Activated T-cell treated with anti-CD3 and anti-CD28 coated beads for 48 hours (primary cell): ENCODE results near the gene KRTAP12-2.
"Not testable (repeated sequence)": the region's sequence is repeated elsewhere in the genome, so short reads cannot be mapped to it uniquely, and the experiment has no call there.

Experiments used
- DNase-seq: peaks from one replicate; pipeline ENCODE4 v3.0.0-alpha.2; 2020; ENCODE audit warnings: low read depth

KRTAP12-2 gene

GRCh38 chr21:44702111-44702972, 35.6 kb upstream of the KRTAP12-2 start:
- DNase-seq: no peak

GRCh38 chr21:44701541-44701940, 34.8 kb upstream of the KRTAP12-2 start:
- no peak for DNase-seq

- no peak for DNase-seq
Measured at GRCh38 chr21:44701023-44701400, 34.3 kb upstream of the KRTAP12-2 start.

DNA sequence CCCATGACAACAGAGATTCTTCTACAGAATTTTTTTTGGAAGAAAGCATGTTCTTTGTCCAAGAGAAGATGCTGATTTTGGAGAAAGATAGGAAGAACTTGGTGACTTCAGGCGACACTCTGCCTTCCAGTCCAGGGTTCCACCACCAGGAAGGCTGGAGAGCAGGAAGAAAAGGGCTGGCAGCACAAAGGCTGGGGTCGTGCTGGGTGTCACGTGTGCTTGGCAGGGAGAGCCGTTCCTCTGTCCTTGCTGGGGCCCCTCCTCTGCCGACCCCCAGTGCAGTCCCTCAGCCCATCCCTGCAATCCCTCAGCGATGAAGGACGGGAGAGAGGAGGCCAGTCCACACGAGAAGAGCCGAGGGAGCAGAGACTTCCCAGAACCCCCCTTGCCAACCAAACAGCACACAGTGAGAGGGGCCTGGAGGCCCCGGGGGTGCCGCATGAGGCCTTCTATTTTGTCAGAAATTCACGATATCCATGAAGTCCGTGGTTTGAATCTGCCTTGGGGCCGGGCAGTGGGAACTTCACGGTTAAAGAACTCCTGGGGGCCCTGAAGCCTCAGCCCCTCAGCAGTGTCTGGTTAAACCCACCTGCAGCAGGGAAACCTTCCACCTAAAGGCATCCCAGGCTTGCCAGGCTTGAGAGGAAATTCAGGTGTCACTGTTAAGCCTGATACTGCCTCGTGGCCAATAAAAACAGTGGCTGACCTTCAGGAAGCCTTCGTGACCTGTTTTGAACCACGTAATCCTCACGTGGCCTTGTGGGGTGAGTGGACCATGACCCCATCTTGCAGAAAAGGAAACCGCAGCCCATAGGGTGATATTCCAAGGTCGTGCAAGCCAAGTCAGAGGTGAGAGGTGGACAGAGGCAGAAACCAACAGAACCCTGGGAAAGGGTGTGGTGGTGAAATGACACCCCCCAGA, 33.6 kb upstream of the KRTAP12-2 start:
- no peak for DNase-seq

DNA sequence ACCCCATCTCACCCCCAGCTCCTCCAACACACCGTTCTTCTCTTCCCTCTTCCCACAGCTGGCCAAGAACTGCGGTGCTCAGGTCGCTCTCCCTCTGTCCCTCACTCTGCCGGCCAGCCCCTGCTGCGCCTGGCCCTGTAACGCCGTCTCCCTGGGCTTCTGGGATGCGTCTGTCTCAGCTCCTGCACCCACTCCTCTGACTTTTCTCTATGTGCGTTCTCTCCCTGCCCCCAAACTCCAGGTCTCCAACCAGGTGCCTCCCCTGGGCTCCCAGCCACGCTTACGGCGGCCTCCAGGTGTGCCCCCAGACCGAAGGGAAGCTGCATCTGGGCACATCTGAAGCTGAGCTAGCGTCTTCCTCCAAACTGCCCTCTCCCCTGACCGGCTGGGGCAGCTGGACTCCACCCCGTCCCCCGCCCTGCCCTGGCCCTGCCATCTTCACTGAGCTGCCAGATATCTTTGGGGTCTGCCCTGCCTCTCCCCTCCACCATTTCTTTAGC, 32.8 kb upstream of the KRTAP12-2 start:
- DNase-seq: no peak

GRCh38 chr21:44697811-44698734, 31.3 kb upstream of the KRTAP12-2 start:
- DNase-seq: no peak

GRCh38 chr21:44697172-44697810, 30.6 kb upstream of the KRTAP12-2 start, which contains the start of gene KRTAP10-12:
Gene KRTAP10-12, plus strand, starts transcription at chr21:44697172. Its CDS starts 30 bp downstream, at chr21:44697202.
- DNase-seq: not testable (repeated sequence)

DNA sequence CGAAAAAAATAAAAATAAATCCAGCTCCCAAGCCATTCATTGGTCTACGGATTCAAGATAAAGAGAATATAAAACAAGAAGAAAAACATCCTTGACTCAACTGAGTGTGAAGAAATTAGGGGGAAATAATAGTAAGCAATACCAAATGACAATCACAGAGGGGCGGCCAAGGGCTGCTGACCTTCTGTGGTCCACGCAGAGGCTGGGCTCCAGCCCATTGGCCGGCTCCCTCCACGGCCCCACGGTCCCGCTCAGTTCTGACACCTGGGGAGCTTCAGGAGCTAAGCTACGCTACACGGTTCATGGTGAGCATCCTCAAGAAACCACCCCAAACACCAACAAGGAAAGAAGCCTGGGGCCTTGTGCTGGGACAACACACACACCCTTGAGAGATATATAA, 29.8 kb upstream of the KRTAP12-2 start:
- DNase-seq: no peak

DNA sequence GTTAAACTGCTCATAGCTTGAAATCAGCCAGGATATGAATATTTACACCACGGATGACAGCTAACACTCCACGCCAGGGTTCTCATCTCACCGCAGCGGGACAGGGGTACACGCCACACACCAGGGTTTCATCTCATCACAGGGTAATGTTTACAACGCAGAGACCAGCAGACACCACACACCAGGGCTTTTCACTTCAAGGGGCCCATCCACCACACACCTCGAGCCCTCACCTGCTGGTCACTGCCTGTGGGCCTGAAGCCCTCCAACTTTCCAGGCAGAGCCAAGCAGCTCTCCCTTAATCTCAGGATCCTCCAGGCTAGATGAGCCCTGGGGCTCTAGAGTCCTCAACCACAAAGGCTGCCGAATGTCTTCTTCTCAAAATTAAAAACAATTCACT, 28.9 kb upstream of the KRTAP12-2 start:
- no peak for DNase-seq

DNA sequence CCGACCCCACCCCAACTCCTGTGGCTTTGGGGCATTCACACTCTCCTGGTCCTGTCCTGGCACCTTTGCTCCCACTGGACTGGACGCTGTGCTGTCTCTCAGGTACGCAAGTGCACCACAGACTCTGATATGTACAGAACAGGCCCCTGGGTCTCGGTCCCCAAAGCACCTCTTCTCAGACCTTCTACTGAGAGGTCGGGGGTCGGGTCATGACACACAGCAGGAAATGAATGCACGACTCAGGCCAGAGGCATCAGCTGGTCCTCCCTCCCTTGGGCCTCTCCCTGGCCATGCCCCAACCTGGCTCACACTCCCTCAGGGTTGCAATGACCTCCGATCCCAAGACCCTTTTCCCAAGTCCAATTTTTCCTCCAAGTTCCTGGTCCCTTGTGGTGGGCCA, 28.5 kb upstream of the KRTAP12-2 start:
- DNase-seq: no peak

GRCh38 chr21:44694776-44695175, 28.0 kb upstream of the KRTAP12-2 start:
- DNase-seq: no peak

DNA sequence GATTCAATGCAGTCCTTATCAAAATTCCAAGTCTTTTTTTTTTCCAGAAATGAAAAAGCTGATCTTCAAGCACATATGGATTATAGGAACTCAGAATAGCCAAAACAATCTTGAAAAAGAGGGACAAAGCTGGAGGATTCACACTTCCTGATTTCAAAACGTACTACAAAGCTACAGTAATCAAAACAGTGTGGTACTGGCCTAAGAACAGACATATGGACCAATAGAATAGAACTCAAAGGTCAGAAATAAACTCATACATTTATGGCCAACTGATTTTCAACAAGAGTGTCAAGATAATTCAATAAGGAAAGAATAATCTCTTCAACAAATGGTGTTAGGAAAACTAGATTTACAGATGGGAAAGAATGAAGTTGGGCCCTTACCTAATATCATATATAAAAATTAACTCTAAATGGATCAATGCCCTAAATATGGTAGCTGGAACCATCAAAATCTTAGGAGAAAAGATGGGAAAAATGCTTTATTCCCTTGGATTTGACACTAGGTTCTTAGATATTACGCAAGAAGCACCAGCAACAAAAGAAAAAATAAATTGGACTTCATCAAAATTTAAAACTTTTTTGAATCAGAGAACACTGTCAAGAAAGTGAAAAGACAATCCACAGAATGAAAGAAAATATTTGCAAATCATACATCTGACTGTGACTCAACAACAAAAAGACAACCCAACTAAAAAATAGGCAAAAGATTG, 26.2 kb upstream of the KRTAP12-2 start:
- DNase-seq: no peak

DNA sequence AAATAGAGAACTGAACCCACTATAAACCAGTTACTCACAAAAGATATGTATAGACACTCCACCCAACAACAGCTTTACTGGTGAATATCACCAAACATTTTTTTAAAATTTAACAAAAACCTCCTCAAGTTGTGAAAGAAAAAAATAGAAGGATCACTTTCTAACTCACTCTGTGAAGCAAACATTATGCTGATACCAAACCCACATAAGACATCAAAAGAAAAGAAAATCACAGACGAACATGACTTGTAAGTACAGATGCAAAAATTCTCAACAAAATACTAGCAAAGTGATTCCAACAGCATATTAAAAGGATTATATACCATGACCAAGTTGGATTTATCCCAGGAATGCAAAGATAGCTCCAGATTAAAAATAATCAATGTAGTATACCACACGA, 25.0 kb upstream of the KRTAP12-2 start:
- no peak for DNase-seq

GRCh38 chr21:44689740-44690139, 23.0 kb upstream of the KRTAP12-2 start:
- DNase-seq: not testable (repeated sequence)

GRCh38 chr21:44687671-44688070, 20.9 kb upstream of the KRTAP12-2 start:
- no peak for DNase-seq

DNA sequence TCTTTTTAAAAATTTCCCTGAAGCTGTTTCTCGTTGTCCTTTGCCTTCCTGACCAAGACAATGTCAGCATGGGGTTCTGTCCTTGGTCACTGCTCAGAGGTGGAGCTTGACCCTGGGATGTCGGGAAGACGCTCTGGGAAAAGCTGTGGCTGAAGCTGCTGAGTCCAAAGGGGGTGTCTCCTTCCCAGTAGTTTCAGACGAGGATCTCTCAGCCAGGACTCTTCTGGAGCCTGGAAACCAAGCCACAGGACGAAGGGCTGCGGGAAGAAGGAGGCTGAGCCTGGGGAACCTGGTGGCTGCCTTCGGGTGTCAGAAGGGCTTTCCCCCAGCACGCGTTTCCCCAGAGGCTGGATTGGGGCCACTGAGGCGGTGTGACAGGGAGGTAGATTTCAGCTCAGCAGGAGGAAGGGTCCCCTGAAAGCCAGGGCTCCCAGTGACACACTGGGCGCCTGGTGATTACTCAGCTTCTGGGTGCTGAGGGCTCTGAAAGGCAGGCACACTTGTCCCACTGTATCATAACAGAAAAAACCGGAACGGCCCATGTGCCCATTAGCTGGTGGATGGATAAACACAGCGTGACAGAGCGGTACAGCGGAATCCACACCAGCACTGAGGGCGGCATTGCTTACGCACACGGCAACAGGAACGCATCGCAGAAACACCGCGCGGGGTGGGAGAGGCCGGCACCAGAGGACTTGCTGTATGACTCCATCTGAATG, 20.3 kb upstream of the KRTAP12-2 start:
- DNase-seq: no peak

DNA sequence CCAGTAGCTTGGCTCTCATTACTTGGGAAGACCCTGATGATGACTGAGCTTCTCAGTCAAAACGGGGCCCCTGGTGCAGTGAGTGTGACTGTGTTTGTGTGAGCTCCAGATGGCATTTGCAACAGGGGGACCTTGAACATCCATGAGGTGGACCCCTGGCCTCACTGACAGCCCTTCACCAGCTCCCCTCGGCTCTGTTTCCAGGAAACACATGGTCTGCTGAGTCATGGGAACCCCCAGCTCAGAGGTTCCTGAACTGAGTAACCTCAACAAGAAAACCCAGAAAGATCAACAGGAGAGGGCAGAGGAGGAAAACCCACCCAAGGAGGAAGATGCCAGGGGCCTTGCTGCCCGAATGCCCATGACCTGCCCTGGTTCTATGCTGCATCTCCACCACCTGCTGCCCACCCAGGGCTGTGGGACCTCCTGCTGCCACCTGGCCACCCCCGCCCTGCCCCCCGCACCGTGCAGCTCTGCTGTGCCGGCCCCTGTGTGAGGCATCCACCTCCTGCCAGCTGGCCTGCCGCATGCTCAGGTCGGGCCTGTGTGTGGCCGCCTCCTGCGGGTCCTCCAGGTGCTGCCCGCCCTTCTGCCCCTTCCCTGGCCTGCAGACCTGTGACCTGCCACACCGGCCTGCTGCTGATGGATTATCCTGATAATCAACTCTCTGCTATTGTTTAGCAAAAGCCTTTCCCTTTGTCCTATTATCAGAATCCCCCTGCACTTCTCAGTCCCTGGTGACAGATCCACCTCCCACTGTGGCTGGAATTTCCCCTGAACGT, 19.5 kb upstream of the KRTAP12-2 start:
- no peak for DNase-seq

DNA sequence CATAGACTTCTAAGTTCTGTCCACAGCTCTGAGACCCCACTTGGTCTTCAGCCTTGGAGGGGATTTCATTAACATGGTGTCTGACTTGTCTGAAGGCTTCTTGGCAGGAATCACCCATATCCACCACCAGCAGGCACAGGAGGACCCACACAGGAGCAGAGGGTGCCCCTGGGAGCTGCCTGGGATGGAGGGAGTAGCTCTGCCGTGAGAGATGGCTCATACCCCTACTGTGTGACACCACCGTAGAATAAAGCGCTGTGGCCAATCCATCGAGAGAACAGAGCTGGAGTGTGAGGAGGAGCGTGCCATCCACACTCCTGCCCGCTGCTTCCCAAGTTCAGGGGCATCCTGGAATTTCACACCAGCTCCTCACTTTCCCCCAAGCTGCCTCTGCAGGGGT, 18.3 kb upstream of the KRTAP12-2 start:
- not testable (repeated sequence) for DNase-seq

- no peak for DNase-seq
Measured at GRCh38 chr21:44684483-44684882, 17.8 kb upstream of the KRTAP12-2 start.
